GM10847 (cell line): Measurements from ENCODE around the gene ATG16L2.

Source experiments
- POLR2A ChIP-seq: IDR thresholded peaks from 2 replicates; pipeline ENCODE4 v1.6.1; 2011; ENCODE audit not compliant: insufficient read length; ENCODE audit errors: extremely low read depth

The ATG16L2 gene

GRCh38 chr11:72863916-72864315 lies 49.7 kb downstream of the ATG16L2 start:
- no peak for TF ChIP-seq POLR2A

- TF ChIP-seq POLR2A, result no peak
Measured at GRCh38 chr11:72864702-72865655, 50.8 kb downstream of the ATG16L2 start.

- no peak for TF ChIP-seq POLR2A
Measured at GRCh38 chr11:72867970-72868369, 53.8 kb downstream of the ATG16L2 start.

- no peak for TF ChIP-seq POLR2A
Measured at GRCh38 chr11:72869831-72870230, 55.6 kb downstream of the ATG16L2 start.

GRCh38 chr11:72871119-72871518 lies 56.9 kb downstream of the ATG16L2 start:
- no peak for TF ChIP-seq POLR2A

GRCh38 chr11:72872012-72872411 lies 57.8 kb downstream of the ATG16L2 start:
- no peak for TF ChIP-seq POLR2A

GRCh38 chr11:72875736-72876135 lies 61.5 kb downstream of the ATG16L2 start:
- TF ChIP-seq POLR2A, result no peak

GRCh38 chr11:72876147-72876546 lies 61.9 kb downstream of the ATG16L2 start:
- no peak for TF ChIP-seq POLR2A
